ENCODE measurements around the gene CFL1. TPM values are rescaled to one million over a fixed set of nuclear protein-coding genes. Genes with fewer than 3 reads are reported as not detected.
A peak's percentile ranks its signal among the peaks of the same experiment; 100 is the strongest.

CFL1 gene
- 919 and 960 TPM in 2 replicates for total RNA-seq (2012; rRNA removed)
- polyA plus RNA-seq (2012; rRNA removed) = 2,231 and 2,466 TPM in 2 replicates
- 2,445 and 3,036 TPM in 2 replicates for polyA plus RNA-seq (2012; cell fraction: cytosol; rRNA removed)
- polyA plus RNA-seq (2012; cell fraction: nucleus; rRNA removed; ENCODE audit: low replicate concordance) = 809 and 890 TPM in 2 replicates
- Bru-seq, nascent RNA = percentile 96 among the genes with signal in this experiment
- BruChase-seq, experiment 1, labeled RNA remaining after a 6-hour chase = percentile 97 among the genes with signal in this experiment
- BruChase-seq, experiment 2, labeled RNA remaining after a 2-hour chase = percentile 94 among the genes with signal in this experiment
- long read RNA-seq, transcript CFL1-209 (3 exons, 647 nt) = minor isoform, 31 of 1,152 reads
- long read RNA-seq, transcript CFL1-201 (4 exons, 1,234 nt) = major isoform, 941 of 1,152 reads
- long read RNA-seq, partial matches to known transcripts = 1 of 1,152 reads
- long read RNA-seq, other reads (novel, unspliced or antisense) = 169 of 1,152 reads

GRCh38 chr11:65857853-65858680, at the start of gene CFL1:
Gene CFL1 (minus strand): TSS chr11:65858180. CDS start chr11:65858099, 81 bp downstream.
- no TSS peak for BruUV-seq (replicated peaks)
- ChIA-PET POLR2A (ENCODE audit: unreplicated experiment) (interaction anchor here (0.6 to 1.0 kb wide), 8 partner anchors 8 to 560 kb away, joined by 3 to 5 read pairs (median 3); partner anchors contain the start of gene PCNX3), CTCF (interaction anchor here (0.8 to 1.0 kb wide), 2 partner anchors 30 to 40 kb away, joined by 3 read pairs; partner anchors contain the start of gene FIBP)
- Histone ChIP-seq H2AK9ac (replicated peaks; ENCODE audit: low read depth, low read length, poor library complexity) (peak within 1 kb of the TSS; percentile 100), H3K4me3 (ENCODE audit: insufficient read depth, low read depth, low read length) (peak within 1 kb of the TSS; percentile 89), H3K9me1 (ENCODE audit: insufficient read depth, low read length) (peaks cover 29% of the 10 kb centered on the region), H2BK5ac (ENCODE audit: low read depth, low read length, poor library complexity, severe bottlenecking) (peak within 1 kb of the TSS; percentile 89), H3K27ac (ENCODE audit: insufficient read depth, low read length) (peak within 1 kb of the TSS; percentile 97), H4K5ac (ENCODE audit: low read depth, low read length) (peak within 1 kb of the TSS; percentile 80), H3K23ac (ENCODE audit: low read depth, low read length) (peak within 1 kb of the TSS; percentile 98), H2AFZ (replicated peaks; ENCODE audit: low read length, poor library complexity) (peak within 1 kb of the TSS; percentile 90), H2BK15ac (ENCODE audit: low read depth, low read length) (peak within 1 kb of the TSS; percentile 93), H3K56ac (ENCODE audit: extremely low read depth, insufficient read depth, low read length) (peak within 1 kb of the TSS; percentile 99), H4K20me1 (ENCODE audit: insufficient read depth, low read length) (peaks cover 52% of the 10 kb centered on the region), H3K4ac (ENCODE audit: low read depth, low read length) (peak within 1 kb of the TSS; percentile 99), H3K14ac (replicated peaks; ENCODE audit: low read depth, low read length) (peak within 1 kb of the TSS; percentile 99), H3K4me1 (ENCODE audit: control insufficient read depth, insufficient read depth, low read length) (peaks cover 11% of the 10 kb centered on the region), H3K9me3 (ENCODE audit: control insufficient read depth, insufficient read depth, low read length) (no peaks in the 10 kb centered on the region), H3K27me3 (ENCODE audit: control insufficient read depth, insufficient read depth, low read length) (no peaks in the 10 kb centered on the region), H3K79me1 (ENCODE audit: low read depth in 1 of 2, low read length in 2 of 2) (peaks cover 23 to 70% of the 10 kb centered on the region in 2 experiments), H2BK120ac (ENCODE audit: low read depth, low read length) (peak within 1 kb of the TSS; percentile 93), H2AK5ac (ENCODE audit: low read depth, low read length) (peak within 1 kb of the TSS; percentile 95), H4K8ac (ENCODE audit: low read depth in 2 of 2, low read length in 2 of 2) (peak within 1 kb of the TSS; percentile 99), H3K18ac (ENCODE audit: low read depth, low read length) (peak within 1 kb of the TSS; percentile 80), H4K91ac (ENCODE audit: insufficient read depth, low read depth, low read length) (peak within 1 kb of the TSS; percentile 97), H3K4me2 (ENCODE audit: low read depth, low read length) (peak within 1 kb of the TSS; percentile 84), H2BK20ac (ENCODE audit: low read depth, low read length) (peak within 1 kb of the TSS; percentile 40), H3K9ac (ENCODE audit: low read depth, low read length) (peak within 1 kb of the TSS; percentile 93), H3K36me3 (ENCODE audit: control insufficient read depth, insufficient read depth, low read length) (peaks cover 50% of the 10 kb centered on the region)
- dilution Hi-C loops (cut with HindIII; ENCODE audit: low sequenced_read_pairs, unreplicated experiment) = no loop called here
- in situ Hi-C loops (cut with MboI; ENCODE audit: low sequenced_read_pairs) = no loop called here
- TF ChIP-seq MXI1 (IDR thresholded peaks at IDR 0.05; ENCODE audit: borderline replicate concordance, low read depth, low read length) (peak; percentile 44; the same call in 1 of the 2 replicates), POLR2A (IDR thresholded peaks at IDR 0.05; ENCODE audit: low read depth, low read length) (peak; percentile 100), FOS (IDR thresholded peaks at IDR 0.05; ENCODE audit: low read depth, low read length) (no peak), MAZ (IDR thresholded peaks at IDR 0.05; ENCODE audit: borderline replicate concordance, low read depth, low read length) (peak; percentile 91), RAD21 (IDR thresholded peaks at IDR 0.05; ENCODE audit: low read length) (no peak), MAFK (IDR thresholded peaks at IDR 0.05; ENCODE audit: low read depth, low read length) (no peak), RFX5 (IDR thresholded peaks at IDR 0.05; ENCODE audit: low read depth, low read length) (no peak), CHD1 (IDR thresholded peaks at IDR 0.05; ENCODE audit: low read depth, low read length) (peak; percentile 87; the same call in 1 of the 2 replicates), CTCF (conservative IDR thresholded peaks at IDR 0.05; ENCODE audit: low read depth, low read length) (0 out of 2 replicates have a peak, but pooled peaks have one; percentile 7), USF2 (IDR thresholded peaks at IDR 0.05; ENCODE audit: low read depth, low read length) (no peak), SMC3 (IDR thresholded peaks at IDR 0.05; ENCODE audit: low read depth, low read length) (no peak)
- DNase-seq (peak; percentile 97), ATAC-seq (ENCODE audit: low read depth) (peak; percentile 62)
- intact Hi-C loops (cut with micrococcal nuclease) = loop anchor here (1.0 kb wide), 2 partner anchors 30 to 57 kb away; partner anchors contain the start of gene FIBP
- 0% methylated on average over 46 of the region's 92 CpGs; no CpG with 5 or more reads in 1 of the 2 experiments for WGBS, 2 experiments (ENCODE audit: extremely low coverage in 2 of 2, insufficient read length in 1 of 2)
